Measurements from ENCODE around the gene KIF1B. TPM values are rescaled to one million over a fixed set of nuclear protein-coding genes. Genes with fewer than 3 reads are reported as not detected.

The KIF1B gene
- total and polyA plus RNA-seq, 8 donors, result 36.0 to 46.7 (median 39.7) TPM

DNA sequence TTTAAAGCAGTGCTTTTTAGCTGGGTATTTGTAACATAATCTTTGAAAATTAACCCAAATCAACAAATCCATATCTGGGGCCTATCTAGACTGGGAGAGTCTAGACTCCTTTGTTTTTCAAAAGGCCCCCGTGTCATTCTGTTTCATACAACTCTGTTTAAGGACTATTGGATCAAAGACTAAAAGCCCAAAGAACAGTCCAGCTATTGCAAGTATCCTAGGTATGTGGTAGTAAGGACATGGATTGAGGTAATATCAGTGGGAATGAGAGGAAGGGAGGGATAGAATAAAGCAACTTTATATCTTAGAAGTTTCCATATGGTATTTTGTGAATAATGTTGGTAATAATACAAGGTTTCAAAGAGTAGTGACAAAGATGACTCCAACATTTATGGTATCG, 18.2 kb downstream of the KIF1B start:
- no peaks in the 10 kb centered on the region for H3K27me3 ChIP-seq
- no peaks in the 10 kb centered on the region for H3K4me1 ChIP-seq
- TF ChIP-seq, protein P1, sequence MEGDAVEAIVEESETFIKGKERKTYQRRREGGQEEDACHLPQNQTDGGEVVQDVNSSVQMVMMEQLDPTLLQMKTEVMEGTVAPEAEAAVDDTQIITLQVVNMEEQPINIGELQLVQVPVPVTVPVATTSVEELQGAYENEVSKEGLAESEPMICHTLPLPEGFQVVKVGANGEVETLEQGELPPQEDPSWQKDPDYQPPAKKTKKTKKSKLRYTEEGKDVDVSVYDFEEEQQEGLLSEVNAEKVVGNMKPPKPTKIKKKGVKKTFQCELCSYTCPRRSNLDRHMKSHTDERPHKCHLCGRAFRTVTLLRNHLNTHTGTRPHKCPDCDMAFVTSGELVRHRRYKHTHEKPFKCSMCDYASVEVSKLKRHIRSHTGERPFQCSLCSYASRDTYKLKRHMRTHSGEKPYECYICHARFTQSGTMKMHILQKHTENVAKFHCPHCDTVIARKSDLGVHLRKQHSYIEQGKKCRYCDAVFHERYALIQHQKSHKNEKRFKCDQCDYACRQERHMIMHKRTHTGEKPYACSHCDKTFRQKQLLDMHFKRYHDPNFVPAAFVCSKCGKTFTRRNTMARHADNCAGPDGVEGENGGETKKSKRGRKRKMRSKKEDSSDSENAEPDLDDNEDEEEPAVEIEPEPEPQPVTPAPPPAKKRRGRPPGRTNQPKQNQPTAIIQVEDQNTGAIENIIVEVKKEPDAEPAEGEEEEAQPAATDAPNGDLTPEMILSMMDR (IDR thresholded peaks at IDR 0.05), result no peak
- no peak overlapping the region for H3K27ac ChIP-seq
- intact Hi-C loops (cut with DNase I), result no loop called here
- no peak for DNase-seq
- no peak overlapping the region for H3K4me3 ChIP-seq
- peaks cover 0 to 7% of the 10 kb centered on the region in 2 donors for H3K36me3 ChIP-seq
- ATAC-seq, result no peak
- no peaks in the 10 kb centered on the region for H3K9me3 ChIP-seq

DNA sequence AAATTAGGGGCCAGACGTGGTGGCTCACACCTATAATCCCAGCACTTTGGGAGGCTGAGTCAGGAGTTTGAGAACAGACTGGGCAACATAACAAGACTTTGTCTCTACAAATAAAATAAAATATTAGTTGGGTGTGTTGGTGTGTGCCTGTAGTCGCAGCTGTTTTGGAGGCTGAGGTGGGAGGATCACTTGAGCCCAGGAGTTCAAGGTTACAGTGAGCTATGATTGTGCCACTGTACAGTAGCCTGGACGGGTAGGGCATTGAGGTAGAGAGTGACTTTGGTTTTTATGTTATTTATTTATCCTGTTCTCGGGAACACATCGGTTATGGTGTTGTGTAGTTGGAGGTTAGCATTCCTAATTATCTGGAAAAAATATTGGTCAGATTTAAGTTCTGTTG, 19.5 kb downstream of the KIF1B start:
- DNase-seq (no peak), ATAC-seq (no peak)
- TF ChIP-seq, protein P1 (IDR thresholded peaks at IDR 0.05), result no peak
- Histone ChIP-seq H3K9me3 (no peaks in the 10 kb centered on the region), H3K4me3 (no peak overlapping the region), H3K4me1 (no peaks in the 10 kb centered on the region), H3K27ac (no peak overlapping the region), H3K36me3 (peaks cover 0 to 21% of the 10 kb centered on the region in 2 donors), H3K27me3 (no peaks in the 10 kb centered on the region)
- intact Hi-C loops (cut with DNase I), result no loop called here

DNA sequence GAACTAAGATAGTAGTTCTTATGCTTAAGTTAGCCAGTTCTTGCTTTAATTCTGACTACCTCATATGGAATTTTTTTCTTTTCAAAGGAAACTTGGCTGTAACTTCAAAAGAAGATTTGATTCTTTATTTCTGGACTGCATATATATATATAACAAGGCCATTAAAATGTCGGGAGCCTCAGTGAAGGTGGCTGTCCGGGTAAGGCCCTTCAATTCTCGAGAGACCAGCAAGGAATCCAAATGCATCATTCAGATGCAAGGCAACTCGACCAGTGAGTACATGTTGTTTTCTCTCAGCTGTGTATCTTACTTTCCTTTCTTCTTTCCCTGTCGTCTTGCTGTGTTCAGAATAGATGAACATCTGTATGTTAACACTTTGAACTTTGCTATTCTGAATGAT, 21.8 kb downstream of the KIF1B start:
- TF ChIP-seq, protein P1 (IDR thresholded peaks at IDR 0.05), result no peak
- peaks cover 0 to 32% of the 10 kb centered on the region in 2 donors for H3K36me3 ChIP-seq
- intact Hi-C loops (cut with DNase I), result no loop called here
- H3K4me1 ChIP-seq, result peaks cover 3 to 7% of the 10 kb centered on the region in 2 donors
- no peaks in the 10 kb centered on the region for H3K9me3 ChIP-seq
- DNase-seq (no peak), ATAC-seq (no peak)
- H3K27ac ChIP-seq, result no peak overlapping the region
- H3K27me3 ChIP-seq, result no peaks in the 10 kb centered on the region
- no peak overlapping the region for H3K4me3 ChIP-seq

DNA sequence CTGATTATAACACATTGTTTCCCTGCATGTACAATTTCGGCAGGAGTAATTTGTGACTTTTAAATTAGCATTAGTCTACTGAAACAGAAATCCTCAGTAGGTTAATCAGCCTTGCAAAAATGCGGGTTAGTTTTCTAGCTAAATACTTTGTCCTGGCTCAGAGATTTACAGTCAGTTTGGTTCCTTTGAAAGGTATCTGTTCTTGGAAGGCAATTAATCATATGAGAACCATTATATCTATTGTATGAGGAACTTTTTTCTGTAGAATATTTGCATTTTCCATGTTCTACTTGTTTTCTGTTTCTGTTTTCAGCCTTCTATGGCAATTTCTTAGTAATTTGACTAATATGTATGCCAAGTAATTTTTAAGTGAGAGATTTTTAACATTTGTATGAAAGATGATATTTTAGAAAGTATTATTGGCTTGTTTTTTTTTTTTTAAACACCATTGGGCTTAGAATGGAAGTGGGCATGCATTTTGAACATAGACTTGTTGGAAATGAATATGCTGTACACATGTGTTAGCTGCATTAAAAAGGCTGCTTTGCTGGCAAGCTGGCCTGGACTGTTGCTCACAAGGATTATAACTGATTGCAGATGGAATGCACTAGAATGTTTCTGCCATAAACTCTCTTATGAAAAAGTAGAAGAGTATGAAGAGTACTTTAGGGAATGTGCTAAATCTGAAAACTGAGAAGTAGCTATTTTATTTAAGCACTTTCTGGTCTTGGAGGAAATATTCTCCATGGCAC, 26.2 kb downstream of the KIF1B start:
- no peak overlapping the region for H3K27ac ChIP-seq
- TF ChIP-seq, protein P1 (IDR thresholded peaks at IDR 0.05), result no peak
- ATAC-seq (peak; percentile 51), DNase-seq (no peak)
- peaks cover 0 to 32% of the 10 kb centered on the region in 2 donors for H3K36me3 ChIP-seq
- intact Hi-C loops (cut with DNase I), result no loop called here
- H3K4me3 ChIP-seq, result no peak overlapping the region
- H3K4me1 ChIP-seq, result peaks cover 8 to 14% of the 10 kb centered on the region in 2 donors
- no peaks in the 10 kb centered on the region for H3K27me3 ChIP-seq
- H3K9me3 ChIP-seq, result no peaks in the 10 kb centered on the region

DNA sequence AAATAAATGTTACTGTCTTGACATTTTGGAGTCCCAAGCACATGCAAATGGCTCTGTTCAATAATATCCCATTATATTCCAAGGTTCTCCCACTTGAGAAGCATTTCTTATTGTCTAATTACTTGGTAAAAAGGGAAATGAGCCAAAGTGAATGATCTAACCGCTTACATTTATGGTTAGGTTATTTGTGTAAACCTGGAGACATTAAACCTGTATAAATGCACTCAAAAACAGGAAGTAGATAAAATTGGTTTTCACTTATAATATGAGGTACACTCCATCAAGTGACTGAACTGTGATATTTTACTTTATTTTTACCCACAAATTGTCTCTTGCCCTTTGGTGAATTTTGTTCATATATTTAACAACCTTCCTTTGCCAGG, 26.8 kb downstream of the KIF1B start:
- intact Hi-C loops (cut with DNase I), result no loop called here
- H3K4me1 ChIP-seq, result peaks cover 8 to 20% of the 10 kb centered on the region in 2 donors
- TF ChIP-seq, protein P1 (IDR thresholded peaks at IDR 0.05), result no peak
- DNase-seq (no peak), ATAC-seq (no peak)
- H3K4me3 ChIP-seq, result no peak overlapping the region
- H3K27me3 ChIP-seq, result no peaks in the 10 kb centered on the region
- peaks cover 0 to 32% of the 10 kb centered on the region in 2 donors for H3K36me3 ChIP-seq
- no peak overlapping the region for H3K27ac ChIP-seq
- H3K9me3 ChIP-seq, result no peaks in the 10 kb centered on the region
